GM06990 (cell line): ENCODE data around the gene IGFL2.

ENCODE experiments used
- DNase-seq: peaks from one replicate; pipeline ENCODE4 v3.0.0-alpha.2; 2011; ENCODE audit not compliant: insufficient read length; ENCODE audit errors: extremely low read depth
- H3K27me3 ChIP-seq: replicated peaks from 2 replicates; pipeline ENCODE4 v1.6.0; 2011; ENCODE audit warnings: low read length; ENCODE audit not compliant: control insufficient read depth, insufficient read depth
- H3K36me3 ChIP-seq: 2 replicates; pipeline ENCODE4 v1.5.1; 2011; ENCODE audit warnings: low read length; ENCODE audit not compliant: control insufficient read depth, insufficient read depth
- H3K4me3 ChIP-seq: replicated peaks from 2 replicates; pipeline ENCODE4 v1.5.1; 2011; ENCODE audit warnings: low read depth, mild to moderate bottlenecking, control low read depth, low read length
- TF ChIP-seq, protein P1 (sequence below): IDR thresholded peaks from 2 replicates; pipeline ENCODE4 v1.5.1; 2011; ENCODE audit warnings: low read length, control low read depth, mild to moderate bottlenecking, inconsistent platforms; ENCODE audit not compliant: insufficient read depth, poor library complexity, severe bottlenecking

IGFL2 gene

DNA sequence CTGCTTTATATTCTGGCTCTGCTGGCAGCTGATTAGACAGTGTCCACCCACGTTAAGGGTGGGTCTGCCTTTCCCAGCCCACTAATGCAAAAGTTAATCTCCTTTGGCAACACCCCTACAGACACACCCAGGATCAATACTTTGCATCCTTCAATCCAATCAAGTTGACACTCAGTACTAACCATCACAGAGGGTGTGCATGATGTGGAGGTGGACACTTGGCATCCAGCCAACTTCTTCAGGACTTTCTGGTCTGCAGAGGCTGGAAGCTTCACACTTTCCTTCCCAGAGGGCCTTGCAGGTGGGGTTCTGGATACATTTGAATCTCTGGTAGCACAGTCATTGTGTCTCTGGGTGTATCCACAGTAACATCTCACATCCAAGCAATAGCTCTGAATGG, 62.6 kb downstream of the IGFL2 start:
- no peak for DNase-seq
- Histone ChIP-seq H3K36me3 (no peaks in the 10 kb centered on the region), H3K27me3 (no peaks in the 10 kb centered on the region; the same call in none of the 2 replicates), H3K4me3 (no peak overlapping the region)
- TF ChIP-seq, protein P1, sequence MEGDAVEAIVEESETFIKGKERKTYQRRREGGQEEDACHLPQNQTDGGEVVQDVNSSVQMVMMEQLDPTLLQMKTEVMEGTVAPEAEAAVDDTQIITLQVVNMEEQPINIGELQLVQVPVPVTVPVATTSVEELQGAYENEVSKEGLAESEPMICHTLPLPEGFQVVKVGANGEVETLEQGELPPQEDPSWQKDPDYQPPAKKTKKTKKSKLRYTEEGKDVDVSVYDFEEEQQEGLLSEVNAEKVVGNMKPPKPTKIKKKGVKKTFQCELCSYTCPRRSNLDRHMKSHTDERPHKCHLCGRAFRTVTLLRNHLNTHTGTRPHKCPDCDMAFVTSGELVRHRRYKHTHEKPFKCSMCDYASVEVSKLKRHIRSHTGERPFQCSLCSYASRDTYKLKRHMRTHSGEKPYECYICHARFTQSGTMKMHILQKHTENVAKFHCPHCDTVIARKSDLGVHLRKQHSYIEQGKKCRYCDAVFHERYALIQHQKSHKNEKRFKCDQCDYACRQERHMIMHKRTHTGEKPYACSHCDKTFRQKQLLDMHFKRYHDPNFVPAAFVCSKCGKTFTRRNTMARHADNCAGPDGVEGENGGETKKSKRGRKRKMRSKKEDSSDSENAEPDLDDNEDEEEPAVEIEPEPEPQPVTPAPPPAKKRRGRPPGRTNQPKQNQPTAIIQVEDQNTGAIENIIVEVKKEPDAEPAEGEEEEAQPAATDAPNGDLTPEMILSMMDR = no peak
